GM18873 (cell line): ENCODE measurements around the gene FGF23.

ENCODE experiments used
- ATAC-seq: cut with Tn5 transposase; IDR thresholded peaks from one replicate; pipeline ENCODE4 v1.9.1; 2021; ENCODE audit warnings: mild to moderate bottlenecking, moderate library complexity, moderate number of reproducible peaks; ENCODE audit not compliant: unreplicated experiment, low FRiP score

The FGF23 gene

GRCh38 chr12:4387607-4388006 lies 8.1 kb upstream of the FGF23 start:
- ATAC-seq = no peak

DNA sequence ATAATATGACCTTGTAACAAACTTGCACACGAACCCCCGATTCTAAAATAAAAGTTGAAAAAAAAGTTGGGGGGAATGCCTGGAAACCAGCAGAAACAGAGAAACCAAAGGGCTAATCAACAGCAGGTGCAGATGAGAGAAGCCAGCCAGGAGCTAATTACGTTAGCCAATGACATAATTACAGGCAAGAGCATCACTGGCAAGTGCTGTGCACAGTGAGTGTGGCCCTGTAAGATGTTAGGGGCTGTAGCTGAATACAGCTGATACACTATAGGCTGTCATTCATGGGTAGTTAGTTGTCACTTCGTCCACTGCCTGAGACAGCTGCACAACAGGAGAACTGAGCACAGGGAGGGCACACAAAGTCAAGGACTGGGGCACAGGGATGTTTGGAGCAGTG lies 7.3 kb upstream of the FGF23 start:
- ATAC-seq = no peak

- ATAC-seq = no peak
These were observed 3.9 kb upstream of the FGF23 start for GRCh38 chr12:4383304-4383865.

GRCh38 chr12:4380332-4380731 lies 820 bp upstream of the FGF23 start:
- ATAC-seq = no peak

GRCh38 chr12:4378772-4379171 lies 740 bp downstream of the FGF23 start:
- ATAC-seq = no peak

DNA sequence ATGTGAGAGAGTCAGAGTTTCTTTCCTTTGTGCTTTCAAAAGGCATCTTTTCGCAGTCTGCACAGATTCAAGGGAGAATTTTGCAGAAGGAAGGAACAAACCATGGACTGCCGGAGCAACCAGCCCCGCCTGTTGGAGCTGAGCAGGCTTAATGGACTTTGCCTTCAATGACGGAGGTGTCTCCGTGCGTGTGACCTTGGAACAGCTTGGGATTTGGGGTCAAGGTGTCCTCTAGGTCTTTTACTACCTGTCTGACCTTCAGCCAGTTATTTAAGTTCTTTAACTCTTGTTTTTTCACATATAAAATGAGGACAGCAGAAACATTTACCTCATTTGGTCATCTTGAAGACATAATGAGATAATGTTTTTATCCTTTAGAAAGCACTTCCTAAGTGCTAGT lies 4.1 kb downstream of the FGF23 start:
- no peak for ATAC-seq

DNA sequence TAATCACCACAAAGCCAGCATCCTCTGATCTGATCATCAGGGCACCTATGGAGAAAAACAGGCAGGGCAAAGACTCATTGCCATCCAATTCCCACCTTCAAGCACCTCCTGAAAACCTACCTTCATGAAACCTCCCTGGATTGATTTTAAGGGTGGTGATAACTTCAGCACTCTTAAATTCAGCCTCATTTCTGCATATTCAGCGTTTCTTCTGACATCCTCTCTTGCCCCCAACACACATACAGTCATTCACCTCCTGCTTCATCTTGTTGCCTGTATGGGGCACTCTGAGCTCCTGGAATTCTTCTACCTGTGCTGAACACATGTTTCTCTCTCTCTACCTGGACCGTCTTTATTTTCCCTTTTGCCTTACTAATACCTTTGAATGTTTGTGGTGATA lies 6.9 kb downstream of the FGF23 start:
- ATAC-seq = no peak

GRCh38 chr12:4370265-4370664 lies 9.2 kb downstream of the FGF23 start:
- no peak for ATAC-seq

- no peak for ATAC-seq
These were observed 10.0 kb downstream of the FGF23 start for GRCh38 chr12:4369548-4369947.

- ATAC-seq = no peak
These were observed 13.4 kb downstream of the FGF23 start for GRCh38 chr12:4366090-4366489.

- no peak for ATAC-seq
These were observed 23.5 kb downstream of the FGF23 start for GRCh38 chr12:4356041-4356327.

- no peak for ATAC-seq
These were observed 24.1 kb downstream of the FGF23 start for GRCh38 chr12:4355156-4356040.

DNA sequence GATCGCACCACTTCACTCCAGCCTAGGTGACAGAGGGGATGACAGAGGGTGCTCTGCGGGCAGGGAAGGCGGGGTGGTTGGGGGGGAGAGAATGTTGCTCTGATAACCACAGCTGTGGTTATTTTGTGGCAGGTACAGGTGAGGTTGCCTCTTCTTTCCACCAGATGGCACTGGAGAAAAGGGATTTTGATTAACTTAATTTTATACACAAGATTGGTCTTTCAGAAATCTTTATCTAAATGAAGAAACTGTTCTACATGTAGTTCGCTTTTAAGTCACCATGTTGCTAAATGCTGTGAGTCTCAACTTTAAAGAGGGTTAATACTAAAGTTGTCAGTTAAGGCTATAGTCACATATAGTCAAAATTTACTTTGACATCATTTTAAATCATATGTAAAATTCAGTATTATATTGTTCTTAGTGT lies 25.7 kb downstream of the FGF23 start:
- no peak for ATAC-seq

- no peak for ATAC-seq
These were observed 32.6 kb downstream of the FGF23 start for GRCh38 chr12:4346931-4347330.

DNA sequence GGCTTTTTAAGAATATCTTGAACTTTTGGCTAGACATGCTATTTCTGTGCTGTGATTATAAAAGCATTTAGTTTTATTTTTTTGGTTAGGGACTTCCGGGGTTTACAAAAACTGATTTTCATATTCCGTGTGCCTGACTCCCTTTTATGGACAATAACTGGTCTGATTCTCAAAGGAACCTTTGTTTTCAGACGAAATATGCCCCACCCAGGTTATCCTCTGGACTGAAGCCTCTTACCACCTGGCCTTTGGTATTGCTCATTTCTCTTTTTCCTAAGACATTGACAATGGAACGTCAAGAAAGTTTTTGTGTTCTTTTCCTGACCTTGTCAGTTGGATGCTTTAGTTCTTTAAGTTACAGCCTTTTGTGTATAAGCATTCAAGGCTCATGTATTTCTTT lies 47.7 kb downstream of the FGF23 start:
- no peak for ATAC-seq

DNA sequence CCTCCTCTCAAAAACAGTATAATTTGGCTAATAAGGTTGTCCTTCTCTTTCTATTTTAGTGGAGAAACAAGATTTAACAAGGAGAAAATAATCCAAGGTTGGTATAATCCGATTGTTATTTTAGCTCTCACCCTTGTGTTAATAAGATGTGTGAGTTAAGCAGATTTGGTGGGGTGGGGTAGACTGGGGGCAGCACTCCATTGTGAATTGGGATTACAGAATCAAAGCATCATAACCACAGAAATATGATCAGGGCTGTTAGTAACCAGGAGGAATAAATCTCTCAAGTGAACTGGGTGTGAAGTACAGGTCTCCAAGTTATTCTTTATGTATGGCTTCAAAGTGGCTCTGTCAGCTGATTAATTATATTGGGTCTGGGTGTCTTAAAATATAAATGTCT lies 48.3 kb downstream of the FGF23 start:
- no peak for ATAC-seq

GRCh38 chr12:4330203-4330602 lies 49.3 kb downstream of the FGF23 start:
- no peak for ATAC-seq

DNA sequence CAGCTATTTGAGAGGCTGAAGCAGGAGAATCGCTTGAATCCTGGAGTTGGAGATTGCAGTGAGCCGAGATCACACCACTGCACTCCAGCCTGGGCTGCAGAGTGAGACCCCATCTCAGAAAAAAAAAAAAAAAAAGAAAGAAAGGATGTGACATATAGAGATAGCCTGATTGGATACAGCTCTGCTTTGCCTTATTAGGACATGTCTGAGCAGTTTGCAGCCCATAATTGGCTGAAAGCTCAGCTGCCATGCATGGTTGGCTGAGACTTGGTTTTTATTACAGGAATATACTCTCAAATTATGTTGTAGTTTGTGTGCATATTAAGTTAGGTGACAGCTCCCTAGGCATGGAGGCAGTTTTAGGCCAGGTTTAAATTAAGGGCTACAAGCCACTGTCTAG lies 52.2 kb downstream of the FGF23 start:
- no peak for ATAC-seq

- ATAC-seq = no peak
These were observed 53.5 kb downstream of the FGF23 start for GRCh38 chr12:4325966-4326365.

DNA sequence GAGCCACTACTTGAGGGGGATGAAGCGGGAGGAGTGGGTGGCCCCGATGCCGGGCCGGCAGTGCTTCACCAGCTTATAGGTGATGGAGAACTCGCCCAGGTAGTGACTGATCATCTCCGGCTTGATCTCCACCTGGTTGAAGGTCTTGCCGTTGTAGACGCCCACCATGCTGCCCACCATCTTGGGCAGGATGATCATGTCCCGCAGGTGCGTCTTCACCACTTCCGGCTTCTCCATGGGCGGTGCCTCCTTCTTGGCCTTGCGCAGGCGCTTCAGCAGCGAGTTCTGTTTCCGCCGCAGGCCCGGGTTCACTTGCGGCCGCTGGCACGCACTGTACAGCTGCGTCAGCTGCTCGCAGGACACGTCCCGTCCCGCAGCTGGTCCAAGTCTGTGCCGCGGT lies 55.1 kb downstream of the FGF23 start:
- no peak for ATAC-seq

DNA sequence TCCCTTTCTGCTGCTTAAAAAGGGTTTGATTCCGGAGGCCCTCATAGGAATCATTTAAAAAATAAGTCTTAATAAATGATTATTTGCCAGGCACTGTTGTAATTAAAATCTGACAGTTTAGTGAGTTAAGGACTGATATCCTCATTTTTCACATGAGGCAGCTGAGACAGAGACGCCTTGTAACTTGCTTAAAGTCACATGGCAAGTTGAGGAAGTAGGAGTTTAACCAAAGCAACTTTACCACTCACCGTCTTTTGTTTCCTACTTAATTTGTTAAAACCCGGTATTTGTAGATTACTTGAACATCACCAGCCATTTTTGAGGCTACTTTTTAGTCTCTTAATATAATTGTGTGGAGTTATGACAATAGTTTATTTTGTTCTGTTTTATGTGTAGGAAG lies 56.1 kb downstream of the FGF23 start:
- no peak for ATAC-seq

- no peak for ATAC-seq
These were observed 56.8 kb downstream of the FGF23 start for GRCh38 chr12:4322726-4323125.
